SW480 (cell line): Measurements from ENCODE around the gene FRYL.
"Not testable (repeated sequence)": the region's sequence is repeated elsewhere in the genome, so short reads cannot be mapped to it uniquely, and the experiment has no call there.

Experiments
- DNase-seq: peaks from one replicate; pipeline ENCODE4 v3.0.0-alpha.2; 2016; ENCODE audit warnings: low spot score

The FRYL gene

GRCh38 chr4:48654015-48654664, 125.9 kb downstream of the FRYL start:
- no peak for DNase-seq

GRCh38 chr4:48653217-48654014, 126.7 kb downstream of the FRYL start:
- no peak for DNase-seq

- DNase-seq, result no peak
Measured at GRCh38 chr4:48651914-48652313, 128.2 kb downstream of the FRYL start.

GRCh38 chr4:48649505-48649904, 130.6 kb downstream of the FRYL start:
- DNase-seq, result no peak

- no peak for DNase-seq
Measured at GRCh38 chr4:48645225-48645794, 134.8 kb downstream of the FRYL start.

GRCh38 chr4:48642421-48643374, 137.4 kb downstream of the FRYL start:
- no peak for DNase-seq

- no peak for DNase-seq
Measured at GRCh38 chr4:48641401-48641800, 138.7 kb downstream of the FRYL start.

GRCh38 chr4:48640699-48641098, 139.4 kb downstream of the FRYL start:
- no peak for DNase-seq

- no peak for DNase-seq
Measured at GRCh38 chr4:48640225-48640624, 139.9 kb downstream of the FRYL start.

- no peak for DNase-seq
Measured at GRCh38 chr4:48639807-48640206, 140.3 kb downstream of the FRYL start.

- DNase-seq, result not testable (repeated sequence)
Measured at GRCh38 chr4:48638586-48638985, 141.5 kb downstream of the FRYL start.

GRCh38 chr4:48636911-48637310, 143.2 kb downstream of the FRYL start:
- no peak for DNase-seq

- no peak for DNase-seq
Measured at GRCh38 chr4:48635980-48636379, 144.1 kb downstream of the FRYL start.

GRCh38 chr4:48635310-48635709, 144.8 kb downstream of the FRYL start:
- peak; percentile 26 for DNase-seq

- DNase-seq, result no peak
Measured at GRCh38 chr4:48634688-48635308, 145.3 kb downstream of the FRYL start.

GRCh38 chr4:48633657-48634056, 146.4 kb downstream of the FRYL start:
- no peak for DNase-seq

- no peak for DNase-seq
Measured at GRCh38 chr4:48629458-48629857, 150.6 kb downstream of the FRYL start.

- no peak for DNase-seq
Measured at GRCh38 chr4:48623182-48623780, 156.8 kb downstream of the FRYL start.

- DNase-seq, result no peak
Measured at GRCh38 chr4:48620831-48621230, 159.2 kb downstream of the FRYL start.

- no peak for DNase-seq
Measured at GRCh38 chr4:48620093-48620492, 160.0 kb downstream of the FRYL start.

GRCh38 chr4:48604527-48604926, 175.6 kb downstream of the FRYL start:
- DNase-seq, result no peak
